GM06990 (cell line): ENCODE measurements around the gene WRAP73.

Source experiments
- DNase-seq: peaks from one replicate; pipeline ENCODE4 v3.0.0-alpha.2; 2011; ENCODE audit not compliant: insufficient read length; ENCODE audit errors: extremely low read depth
- H3K27me3 ChIP-seq: replicated peaks from 2 replicates; pipeline ENCODE4 v1.6.0; 2011; ENCODE audit warnings: low read length; ENCODE audit not compliant: control insufficient read depth, insufficient read depth
- H3K36me3 ChIP-seq: 2 replicates; pipeline ENCODE4 v1.5.1; 2011; ENCODE audit warnings: low read length; ENCODE audit not compliant: control insufficient read depth, insufficient read depth
- H3K4me3 ChIP-seq: replicated peaks from 2 replicates; pipeline ENCODE4 v1.5.1; 2011; ENCODE audit warnings: low read depth, mild to moderate bottlenecking, control low read depth, low read length
- TF ChIP-seq, protein P1 (sequence below): IDR thresholded peaks from 2 replicates; pipeline ENCODE4 v1.5.1; 2011; ENCODE audit warnings: low read length, control low read depth, mild to moderate bottlenecking, inconsistent platforms; ENCODE audit not compliant: insufficient read depth, poor library complexity, severe bottlenecking

The WRAP73 gene

DNA sequence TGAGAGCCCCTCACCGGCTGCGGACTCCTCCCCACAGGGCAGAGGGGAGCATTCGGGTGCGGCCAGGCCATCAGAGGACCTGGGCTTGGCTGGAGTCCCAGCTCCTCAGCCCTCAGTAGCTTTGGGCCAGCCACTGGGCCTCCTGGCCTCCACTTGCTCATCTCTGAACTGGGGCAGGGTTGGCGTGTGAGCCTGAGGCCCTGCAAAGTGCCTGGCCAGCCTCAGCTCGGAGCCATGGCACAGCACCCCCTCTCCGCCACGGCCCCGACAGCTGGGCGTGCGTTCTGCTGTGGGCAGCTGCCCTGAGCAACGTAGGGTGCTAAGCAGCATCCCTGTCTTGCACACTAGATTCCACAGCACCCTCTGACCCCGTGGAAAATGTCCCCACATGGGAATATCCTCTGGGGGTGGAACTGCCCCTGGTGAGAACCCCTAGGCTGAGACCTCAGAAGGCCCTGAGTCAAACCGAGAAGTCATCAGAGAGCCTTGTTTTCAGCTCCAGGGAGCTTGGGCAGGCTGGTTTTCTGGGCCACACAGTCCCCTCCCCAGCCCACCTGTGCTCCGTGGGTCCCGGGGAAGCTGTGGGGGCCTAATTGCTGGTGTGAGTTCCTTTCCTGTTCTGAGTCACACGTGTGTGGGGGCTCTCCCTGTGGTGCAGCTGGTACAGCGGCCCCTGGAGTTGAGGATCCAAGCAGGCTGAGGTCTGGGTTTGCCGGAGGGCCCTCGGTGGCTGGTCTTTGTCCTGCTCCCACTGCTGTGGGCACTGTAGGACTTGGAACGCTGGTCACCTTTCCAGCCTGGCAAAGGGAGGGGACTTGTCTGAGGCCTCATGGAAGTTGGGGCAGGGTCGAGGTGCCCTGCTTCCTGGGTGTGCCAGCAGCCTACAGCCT lies 26.9 kb upstream of the WRAP73 start:
- no peaks in the 10 kb centered on the region for H3K27me3 ChIP-seq
- H3K4me3 ChIP-seq, result peak overlapping the region; percentile 44
- DNase-seq, result peak; percentile 92
- H3K36me3 ChIP-seq, result peaks cover 2% of the 10 kb centered on the region; the same call in 1 of the 2 replicates
- TF ChIP-seq, protein P1, sequence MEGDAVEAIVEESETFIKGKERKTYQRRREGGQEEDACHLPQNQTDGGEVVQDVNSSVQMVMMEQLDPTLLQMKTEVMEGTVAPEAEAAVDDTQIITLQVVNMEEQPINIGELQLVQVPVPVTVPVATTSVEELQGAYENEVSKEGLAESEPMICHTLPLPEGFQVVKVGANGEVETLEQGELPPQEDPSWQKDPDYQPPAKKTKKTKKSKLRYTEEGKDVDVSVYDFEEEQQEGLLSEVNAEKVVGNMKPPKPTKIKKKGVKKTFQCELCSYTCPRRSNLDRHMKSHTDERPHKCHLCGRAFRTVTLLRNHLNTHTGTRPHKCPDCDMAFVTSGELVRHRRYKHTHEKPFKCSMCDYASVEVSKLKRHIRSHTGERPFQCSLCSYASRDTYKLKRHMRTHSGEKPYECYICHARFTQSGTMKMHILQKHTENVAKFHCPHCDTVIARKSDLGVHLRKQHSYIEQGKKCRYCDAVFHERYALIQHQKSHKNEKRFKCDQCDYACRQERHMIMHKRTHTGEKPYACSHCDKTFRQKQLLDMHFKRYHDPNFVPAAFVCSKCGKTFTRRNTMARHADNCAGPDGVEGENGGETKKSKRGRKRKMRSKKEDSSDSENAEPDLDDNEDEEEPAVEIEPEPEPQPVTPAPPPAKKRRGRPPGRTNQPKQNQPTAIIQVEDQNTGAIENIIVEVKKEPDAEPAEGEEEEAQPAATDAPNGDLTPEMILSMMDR, result peak; percentile 55

DNA sequence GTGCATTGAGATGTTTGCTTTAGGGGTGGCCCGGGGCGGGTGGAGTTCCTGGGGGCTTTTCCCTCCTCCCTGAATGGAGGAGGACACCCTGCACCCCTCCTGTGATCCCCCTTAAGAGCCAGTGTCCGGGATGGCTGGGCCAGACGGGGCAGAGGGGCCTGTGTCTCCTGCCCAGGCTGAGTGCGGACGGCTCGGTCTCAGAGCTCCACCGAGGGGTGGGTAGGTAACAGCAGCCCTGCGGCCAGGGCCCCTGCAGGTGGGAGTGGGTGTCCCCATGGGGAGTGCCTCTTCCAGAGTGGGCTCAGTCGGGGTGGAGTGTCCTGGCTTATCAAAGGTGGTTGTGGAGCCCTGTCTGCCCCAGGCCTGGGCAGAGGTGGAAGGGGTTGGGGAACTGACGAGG lies 25.5 kb upstream of the WRAP73 start:
- H3K4me3 ChIP-seq, result no peak overlapping the region
- DNase-seq, result no peak
- TF ChIP-seq, protein P1, result no peak
- no peaks in the 10 kb centered on the region for H3K27me3 ChIP-seq
- peaks cover 2% of the 10 kb centered on the region; the same call in 1 of the 2 replicates for H3K36me3 ChIP-seq

DNA sequence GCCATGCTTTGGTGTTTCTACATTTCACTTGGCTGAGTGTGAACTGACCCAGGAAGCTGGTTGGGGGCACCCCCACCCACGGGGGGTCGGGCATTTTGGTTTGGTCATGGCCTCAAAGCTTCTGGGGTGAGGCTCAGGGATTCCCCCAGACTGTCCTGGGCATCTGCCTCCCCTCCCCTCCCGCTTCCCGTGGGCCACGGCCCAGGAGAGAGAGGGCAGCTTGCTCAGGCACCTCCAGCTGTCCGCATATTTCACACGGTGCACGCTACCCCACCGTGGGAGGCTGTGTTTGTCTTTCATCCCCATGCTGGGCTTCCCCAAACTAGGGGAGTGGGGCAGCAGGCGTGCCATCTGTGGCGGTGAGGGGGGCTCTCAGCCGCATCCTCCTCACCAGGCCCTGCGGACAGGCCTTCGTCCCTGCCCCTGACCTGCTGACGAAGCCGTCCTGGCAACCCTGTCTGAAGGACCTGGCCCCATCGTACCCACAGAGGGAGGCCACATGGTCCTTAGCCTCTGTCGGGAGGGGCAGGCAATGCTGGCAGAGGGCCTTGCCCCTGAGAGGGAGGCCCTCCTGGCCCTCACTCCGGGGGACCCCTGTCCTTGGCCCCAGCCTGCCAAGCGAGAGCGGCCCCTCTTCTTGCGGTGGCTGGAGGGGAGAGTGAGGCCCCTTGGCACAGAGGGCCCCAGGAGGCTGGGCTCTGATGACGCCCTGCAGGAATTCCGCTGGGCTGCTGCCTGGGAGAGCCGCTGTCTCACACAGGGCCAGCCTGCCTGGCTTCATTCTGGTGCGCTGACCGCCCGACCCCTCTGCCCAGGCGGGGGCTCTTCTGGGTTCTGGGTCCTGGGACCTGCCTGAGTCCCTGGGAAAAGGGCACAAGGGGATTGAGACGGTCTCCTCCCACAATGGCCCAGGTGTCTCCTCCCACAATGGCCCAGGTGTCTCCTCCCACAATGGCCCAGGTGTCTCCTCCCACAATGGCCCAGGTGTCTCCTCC lies 24.5 kb upstream of the WRAP73 start:
- H3K36me3 ChIP-seq, result no peaks in the 10 kb centered on the region; the same call in 1 of the 2 replicates
- H3K4me3 ChIP-seq, result peak overlapping the region; percentile 66
- DNase-seq, result no peak
- no peaks in the 10 kb centered on the region for H3K27me3 ChIP-seq
- TF ChIP-seq, protein P1, result no peak

DNA sequence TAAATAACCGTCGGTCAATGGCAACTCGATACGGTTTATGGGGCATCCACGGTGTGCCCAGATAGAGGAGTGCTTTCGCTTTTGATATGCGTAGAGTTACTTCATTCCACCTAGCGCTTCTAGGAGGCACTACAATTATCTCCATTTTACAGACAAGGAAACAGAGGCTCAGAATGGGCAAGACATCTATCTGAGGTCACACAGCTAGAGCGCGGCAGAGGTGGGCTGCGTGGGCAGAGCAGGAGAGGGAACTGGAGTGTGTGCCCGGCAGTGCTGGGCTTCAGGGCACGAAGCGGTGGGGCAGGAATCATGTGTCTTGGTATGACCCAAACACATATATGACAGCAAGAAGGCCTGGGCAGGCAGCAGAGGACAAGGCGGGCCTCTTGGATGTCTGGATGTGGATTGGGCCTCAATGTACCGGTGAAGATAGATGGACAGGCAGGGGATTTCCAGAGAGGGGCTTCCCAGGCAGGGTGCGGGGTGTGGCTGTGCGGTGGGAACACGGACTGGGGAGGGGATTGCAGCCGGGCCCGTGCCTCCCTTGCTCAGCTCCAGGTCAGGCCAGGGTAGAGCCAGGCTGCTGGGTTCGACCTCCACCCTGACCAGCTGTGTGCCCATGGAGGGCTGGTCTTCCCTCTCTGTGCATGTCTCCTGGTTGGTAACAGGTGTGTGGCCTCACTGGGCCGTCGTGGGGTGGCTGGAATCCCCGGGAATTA lies 23.6 kb upstream of the WRAP73 start:
- no peaks in the 10 kb centered on the region; the same call in none of the 2 replicates for H3K36me3 ChIP-seq
- TF ChIP-seq, protein P1, result peak; percentile 37
- H3K27me3 ChIP-seq, result no peaks in the 10 kb centered on the region
- DNase-seq, result peak; percentile 82
- peak overlapping the region; percentile 66 for H3K4me3 ChIP-seq

DNA sequence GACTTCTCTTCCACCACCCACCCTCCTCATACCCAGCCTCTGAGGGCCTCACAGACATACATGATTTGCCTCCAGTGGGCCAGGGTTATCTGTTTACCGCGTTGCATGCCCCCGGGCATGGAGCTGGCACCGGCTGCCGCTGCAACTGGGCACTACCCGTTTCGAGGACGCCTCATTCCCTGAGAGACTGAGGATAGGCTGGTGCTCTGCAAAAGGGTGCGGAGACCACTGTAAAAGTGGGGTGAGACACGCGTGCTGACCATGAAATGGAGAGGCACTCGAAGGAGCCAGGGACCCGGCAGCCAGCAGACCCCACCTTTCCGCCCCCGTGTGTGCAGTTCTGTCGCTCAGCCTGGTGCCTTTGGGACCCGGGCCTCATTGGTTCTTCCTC lies 23.1 kb upstream of the WRAP73 start:
- H3K36me3 ChIP-seq, result no peaks in the 10 kb centered on the region; the same call in none of the 2 replicates
- TF ChIP-seq, protein P1, result no peak
- no peaks in the 10 kb centered on the region for H3K27me3 ChIP-seq
- peak overlapping the region; percentile 66 for H3K4me3 ChIP-seq
- DNase-seq, result no peak
